NCI-H2029 (cell line): ENCODE measurements around the gene PLEKHO1.
A peak's percentile ranks its signal among the peaks of the same experiment; 100 is the strongest.
"Not testable (repeated sequence)": the region's sequence is repeated elsewhere in the genome, so short reads cannot be mapped to it uniquely, and the experiment has no call there.

Experiments
- DNase-seq: peaks from one replicate; lab custom pipeline; 2025; lab: John Stamatoyannopoulos, UW

The PLEKHO1 gene

DNA sequence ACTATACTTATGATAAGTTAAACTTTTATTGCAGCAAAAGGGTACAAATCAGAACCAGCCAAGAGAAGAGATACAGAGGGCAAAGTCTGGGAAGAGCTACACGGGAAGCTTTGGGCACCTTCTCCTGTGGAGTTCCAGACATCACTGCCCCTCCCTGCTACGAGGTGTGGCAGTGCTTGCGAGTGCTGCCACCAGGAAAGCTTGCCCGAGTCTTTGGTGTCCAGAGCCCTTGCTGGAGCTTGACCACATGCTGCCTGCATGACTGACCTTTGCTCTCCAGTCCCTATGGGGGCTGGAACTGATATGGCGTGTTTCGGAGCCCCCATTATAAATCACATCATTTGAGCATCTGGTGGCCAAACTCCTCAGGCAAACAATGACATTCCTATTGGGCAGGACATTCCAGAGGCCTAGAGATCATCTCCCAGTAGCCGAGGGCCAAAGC lies 23.4 kb downstream of the PLEKHO1 start:
- DNase-seq, result no peak

DNA sequence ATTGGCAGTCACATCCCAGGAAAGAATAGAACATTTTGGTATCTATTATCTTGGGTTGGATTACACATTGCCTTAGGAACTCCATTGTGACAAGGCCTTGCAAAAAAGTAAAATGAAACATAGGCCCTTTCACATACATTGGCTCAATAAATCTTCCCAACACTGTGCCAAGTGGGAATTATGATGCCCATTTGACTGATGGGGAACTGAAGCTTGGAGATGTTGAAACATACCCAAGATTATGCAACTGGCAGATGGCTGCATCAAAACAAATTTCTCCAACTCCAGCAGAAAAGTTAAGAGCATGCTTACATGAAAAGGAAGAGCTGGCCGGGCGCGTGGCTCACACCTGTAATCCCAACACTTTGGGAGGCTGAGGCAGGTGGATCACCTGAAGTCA lies 26.9 kb downstream of the PLEKHO1 start:
- no peak for DNase-seq

DNA sequence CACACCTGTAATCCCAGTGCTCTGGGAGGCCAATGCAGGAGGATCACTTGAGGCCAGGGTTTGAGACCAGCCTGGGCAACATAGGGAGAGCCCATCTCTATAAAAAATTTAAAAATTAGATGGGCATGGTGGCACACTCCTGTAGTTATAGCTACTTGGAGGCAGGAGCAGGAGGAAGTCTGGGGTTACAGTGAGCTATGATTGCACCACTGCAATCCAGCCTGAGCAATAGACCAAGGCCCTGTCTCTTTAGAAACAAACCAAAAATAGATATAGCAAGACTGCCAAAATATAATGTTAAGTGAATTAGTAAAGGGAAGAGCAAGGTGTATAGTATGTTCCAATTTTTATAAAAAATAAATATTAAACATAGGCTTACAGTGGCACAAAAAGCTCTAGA lies 28.8 kb downstream of the PLEKHO1 start:
- DNase-seq, result no peak

DNA sequence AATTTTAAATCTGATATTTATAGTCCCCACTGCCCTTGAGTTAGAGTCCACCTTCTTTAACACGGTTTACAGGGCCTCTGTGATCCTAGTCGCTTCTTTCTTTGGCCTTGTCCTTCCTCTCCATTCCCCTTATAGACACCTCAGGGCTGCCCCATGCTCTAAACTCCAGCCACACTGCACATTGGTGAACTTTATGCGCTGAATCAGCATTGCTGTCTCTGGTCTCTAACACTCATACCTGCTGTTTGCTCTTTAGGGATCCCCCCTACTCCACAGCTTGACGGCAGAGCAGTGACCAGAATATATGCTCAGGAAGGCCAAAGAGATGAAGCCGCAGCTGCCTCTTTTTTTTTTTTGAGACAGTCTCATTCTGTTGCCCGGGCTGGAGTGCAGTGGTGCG lies 30.2 kb downstream of the PLEKHO1 start:
- DNase-seq, result no peak

DNA sequence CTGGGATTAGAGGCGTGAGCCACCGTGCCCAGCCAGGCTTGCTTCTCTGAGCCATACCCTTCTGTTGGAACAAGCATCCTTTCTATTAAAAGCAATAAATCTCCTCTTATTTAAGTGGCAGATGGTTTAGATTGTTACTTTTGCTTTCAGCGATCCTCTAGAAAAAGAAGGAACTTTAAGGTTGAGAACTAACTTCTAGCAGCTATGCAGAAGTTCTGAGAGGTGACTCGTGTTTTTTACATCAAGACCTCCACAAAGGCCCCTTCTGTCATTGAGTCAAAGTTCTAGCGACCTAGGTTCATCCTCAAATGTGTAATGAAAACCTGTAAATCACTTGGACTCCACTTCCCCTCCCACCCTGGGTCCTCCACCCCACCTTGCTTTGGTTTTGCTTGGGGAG lies 30.8 kb downstream of the PLEKHO1 start:
- DNase-seq, result no peak

DNA sequence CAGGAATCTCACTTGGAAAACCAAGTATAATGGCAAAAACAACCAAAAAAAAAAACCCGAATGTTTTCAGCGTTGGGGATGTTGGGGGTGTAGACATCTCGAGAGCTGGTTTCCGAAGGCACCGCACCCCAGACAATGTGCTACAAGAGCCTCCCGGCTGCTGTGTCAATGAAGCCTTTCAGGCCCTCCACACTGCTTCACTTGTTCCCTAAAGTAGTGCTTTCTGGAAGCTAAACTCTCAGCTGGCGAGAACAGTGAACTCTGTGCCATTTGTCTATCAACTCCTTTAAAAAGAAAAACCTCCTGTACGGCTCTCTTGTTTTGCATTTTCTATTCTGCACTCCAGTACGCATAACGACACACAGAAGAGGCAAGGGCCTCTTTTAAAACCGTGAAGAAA lies 32.5 kb downstream of the PLEKHO1 start:
- DNase-seq, result no peak

DNA sequence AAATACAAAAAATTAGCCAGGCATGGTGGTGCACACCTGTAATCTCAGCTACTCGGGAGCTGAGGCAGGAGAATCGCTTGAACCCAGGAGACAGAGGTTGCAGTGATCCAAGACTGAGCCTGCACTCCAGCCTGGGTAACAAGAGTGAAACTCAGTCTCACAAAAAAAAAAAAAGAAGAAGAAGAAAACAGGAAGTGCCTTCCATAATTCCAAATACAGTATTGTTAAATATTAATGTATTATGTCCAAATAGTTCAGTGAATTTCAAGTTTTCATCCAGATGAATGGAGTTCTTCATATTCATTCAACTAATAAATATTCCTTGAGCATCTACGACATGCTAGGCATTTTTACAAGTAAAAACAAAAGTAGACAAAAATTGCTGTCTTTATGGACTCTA lies 33.3 kb downstream of the PLEKHO1 start:
- no peak for DNase-seq

DNA sequence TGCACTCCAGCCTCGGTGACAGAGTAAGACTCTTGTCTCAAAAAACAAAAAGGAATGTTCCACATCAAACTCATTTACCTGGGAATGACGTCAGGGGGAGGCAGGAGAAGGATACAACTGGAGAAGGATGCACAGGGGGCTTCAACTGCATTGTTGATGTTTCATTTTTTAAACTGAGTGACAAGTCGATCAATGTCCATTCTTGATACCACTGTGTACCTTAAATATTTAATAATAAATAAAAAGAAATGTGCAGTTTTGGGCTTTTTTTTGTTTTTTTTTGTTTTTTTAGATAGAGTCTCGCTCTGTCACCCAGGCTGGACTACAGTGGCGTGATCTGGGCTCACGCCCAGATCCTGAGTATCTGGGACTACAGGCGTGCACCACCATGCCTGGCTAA lies 35.8 kb downstream of the PLEKHO1 start:
- no peak for DNase-seq

DNA sequence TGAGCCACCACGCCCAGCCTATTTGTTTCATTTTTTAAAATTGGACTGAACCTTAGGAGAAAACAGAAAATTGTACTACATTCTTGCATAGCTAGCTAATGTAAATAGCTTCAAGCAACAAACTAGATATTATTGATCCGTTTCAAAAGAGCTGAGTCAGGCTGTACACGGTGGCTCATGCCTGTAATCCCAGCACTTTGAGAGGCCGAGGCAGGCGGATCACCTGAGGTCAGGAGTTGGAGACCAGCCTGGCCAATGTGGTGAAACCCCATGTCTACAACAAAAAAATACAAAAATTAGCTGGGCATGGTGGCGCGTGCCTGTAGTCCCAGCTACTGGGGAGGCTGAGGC lies 36.7 kb downstream of the PLEKHO1 start:
- DNase-seq, result not testable (repeated sequence)

DNA sequence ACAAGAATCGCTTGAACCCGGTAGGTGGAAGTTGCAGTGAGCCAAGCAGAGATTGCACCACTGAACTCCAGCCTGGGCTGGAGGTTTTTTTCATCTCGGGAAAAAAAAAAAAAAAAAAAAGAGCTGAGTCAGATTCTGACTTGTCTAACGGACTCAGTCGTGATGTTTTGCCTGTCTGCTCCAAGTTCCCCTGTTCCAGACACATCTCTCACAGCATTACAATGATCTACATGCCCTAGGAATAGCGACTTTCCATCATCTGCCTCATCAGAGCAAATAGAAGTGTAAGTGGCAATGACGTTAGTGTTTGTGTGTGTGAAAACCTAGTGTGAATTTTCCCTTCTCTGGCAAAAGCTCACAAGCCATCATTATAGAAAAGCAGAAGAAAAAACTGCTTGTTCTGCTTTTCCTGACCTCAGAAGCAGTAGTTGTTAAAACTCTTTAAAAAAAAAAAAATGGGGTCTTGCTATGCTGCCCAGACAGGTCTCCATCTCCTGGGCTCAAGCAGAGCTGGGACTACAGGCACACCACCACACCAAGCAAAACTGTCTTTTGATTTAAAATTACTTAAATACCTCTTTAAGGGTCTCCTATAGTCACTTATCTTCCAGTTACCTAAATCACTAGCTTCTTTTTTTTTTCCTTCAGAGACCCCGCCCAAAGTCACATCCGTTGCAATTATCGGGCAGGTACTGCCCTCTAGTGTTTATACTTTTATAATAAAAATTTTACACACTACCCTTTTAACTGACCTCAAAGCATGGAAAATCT lies 37.3 kb downstream of the PLEKHO1 start:
- peak; percentile 58 for DNase-seq

DNA sequence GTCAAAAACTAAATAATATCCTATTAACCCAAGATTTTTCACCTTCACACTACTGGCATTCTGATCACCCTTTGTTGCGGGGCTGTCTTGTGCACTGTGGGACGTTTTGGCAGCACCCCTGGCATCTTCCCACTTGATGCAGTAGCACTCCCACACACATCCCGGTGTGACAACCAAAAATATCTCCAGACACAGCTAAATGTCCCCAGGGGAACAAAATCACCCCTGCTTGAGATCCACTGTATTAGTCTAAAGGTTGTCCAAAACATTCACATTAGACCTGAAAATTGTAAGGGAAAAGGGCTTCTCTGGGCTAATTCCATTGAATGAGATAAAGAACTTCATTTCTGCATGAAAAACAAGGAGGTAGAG lies 37.8 kb downstream of the PLEKHO1 start:
- DNase-seq, result no peak

DNA sequence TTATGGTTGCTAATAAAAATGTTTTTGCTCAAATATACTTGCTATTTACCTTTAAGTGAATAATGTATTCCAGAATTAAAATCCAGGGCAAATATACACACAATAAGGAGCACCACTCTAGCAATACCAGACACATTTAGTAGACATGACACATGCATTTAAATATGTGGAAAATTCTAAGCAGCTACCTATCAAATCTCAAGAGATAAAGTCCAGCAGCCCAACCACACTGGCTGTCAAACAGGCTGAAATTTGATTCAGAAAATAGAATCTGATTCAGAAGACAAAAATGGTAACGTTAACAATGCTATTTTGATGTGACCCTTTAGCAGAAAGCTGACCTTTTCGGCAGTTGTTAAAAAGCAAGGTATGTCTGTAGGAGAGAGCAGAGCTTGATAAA lies 42.3 kb downstream of the PLEKHO1 start:
- no peak for DNase-seq

DNA sequence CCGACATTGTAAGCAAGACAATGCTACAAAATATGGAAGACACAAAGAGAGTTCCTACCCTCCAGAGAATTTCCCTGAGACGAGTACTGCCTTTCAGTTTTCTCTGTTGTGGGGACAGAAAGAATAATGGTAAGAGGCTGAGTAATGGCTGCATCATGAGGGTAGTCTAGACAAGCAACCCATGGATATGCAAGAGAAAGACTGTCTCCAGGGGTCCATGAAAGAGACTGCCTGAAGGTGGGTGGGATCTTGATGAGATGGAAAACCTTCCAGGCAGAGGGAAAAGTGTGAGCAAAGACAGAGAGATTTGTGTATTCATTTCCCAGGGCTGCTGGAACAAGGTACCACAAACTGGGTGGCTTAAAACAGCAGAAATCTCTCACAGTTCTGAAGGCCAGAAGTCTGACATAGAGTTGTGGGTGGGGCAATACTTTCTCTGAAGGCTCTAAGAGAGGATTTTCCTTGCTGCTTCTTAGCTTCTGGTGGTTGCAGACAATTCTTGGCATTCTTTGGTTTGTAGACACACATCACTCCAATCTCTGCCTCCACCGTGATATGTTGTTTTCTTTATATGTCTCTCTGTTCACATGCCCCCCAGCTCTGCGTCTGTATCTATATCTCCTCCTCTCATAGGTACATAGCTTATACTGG lies 44.8 kb downstream of the PLEKHO1 start:
- DNase-seq, result no peak

DNA sequence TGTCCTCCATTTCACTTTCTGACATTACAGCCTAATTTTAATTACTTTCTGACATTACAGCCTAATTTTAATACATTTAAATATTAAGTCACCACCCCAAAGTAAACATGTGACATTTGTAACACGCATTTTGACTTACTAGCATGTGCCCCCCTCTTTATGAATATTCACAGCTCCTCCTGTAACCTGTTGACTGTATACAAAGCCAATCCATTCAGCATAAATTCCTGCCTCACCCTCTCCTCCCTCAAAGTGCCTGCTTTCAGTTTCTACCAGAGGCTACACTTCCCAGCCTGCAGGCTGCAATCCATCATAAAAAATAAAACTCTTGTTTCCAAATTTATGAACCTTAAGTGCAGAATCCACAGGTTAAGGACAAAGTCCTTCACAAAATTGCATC lies 46.7 kb downstream of the PLEKHO1 start:
- DNase-seq, result no peak

DNA sequence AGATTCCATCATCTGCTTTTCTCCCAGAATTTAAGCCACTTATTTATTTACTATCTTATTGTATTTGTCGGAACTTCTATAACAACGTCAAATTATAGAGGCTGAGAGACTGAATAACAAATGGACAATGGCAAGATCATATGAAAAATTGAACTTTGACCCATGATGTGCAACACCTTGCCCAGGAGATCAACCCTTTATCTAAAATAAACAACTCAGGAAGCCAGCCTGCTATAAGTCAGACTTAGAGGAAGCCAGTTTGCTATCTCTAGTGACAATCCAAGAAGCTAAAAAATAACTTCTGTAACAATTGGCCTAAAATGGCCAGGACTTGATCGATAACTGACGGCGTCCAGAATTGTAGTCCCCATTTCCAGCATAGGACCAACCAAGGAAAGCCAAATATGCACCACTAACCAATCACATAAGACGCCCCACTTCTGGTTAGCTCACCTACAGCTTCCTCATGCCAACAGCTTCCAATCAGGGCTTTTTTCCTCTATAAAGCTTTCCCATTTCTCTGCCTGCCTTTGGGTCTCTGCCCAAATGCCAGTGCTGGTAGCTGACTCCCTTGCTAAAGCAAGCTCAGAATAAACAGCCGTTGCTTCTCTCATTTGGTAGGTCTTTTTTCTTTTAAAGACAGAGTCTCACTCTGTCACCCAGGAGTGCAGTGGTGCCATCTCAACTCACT lies 57.7 kb downstream of the PLEKHO1 start:
- DNase-seq, result no peak

DNA sequence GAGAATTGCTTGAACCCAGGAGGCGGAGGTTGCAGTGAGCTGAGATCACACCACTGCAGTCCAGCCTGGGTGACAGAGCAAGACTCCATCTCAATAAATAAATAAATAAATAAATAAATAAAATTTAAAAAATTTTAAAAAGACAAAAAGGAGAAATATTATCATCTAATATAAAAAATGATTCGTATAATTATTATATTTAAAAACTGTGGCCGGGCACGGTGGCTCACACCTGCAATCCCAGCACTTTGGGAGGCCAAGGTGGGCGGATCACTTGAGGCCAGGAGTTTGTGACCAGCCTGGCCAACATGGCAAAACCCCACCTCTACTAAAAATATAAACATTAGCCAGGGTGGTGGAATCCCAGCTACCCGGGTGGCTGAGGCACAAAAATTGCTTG lies 58.7 kb downstream of the PLEKHO1 start:
- not testable (repeated sequence) for DNase-seq
